Activated CD8-positive, alpha-beta memory T cell treated with anti-CD3 and anti-CD28 coated beads, Interleukin-2, amount 50 U/mL, for 4 hours (primary cell): ENCODE measurements around the gene NRARP.

Experiments
- DNase-seq: peaks from one replicate; pipeline ENCODE4 v3.0.0-alpha.2; 2020

The NRARP gene

DNA sequence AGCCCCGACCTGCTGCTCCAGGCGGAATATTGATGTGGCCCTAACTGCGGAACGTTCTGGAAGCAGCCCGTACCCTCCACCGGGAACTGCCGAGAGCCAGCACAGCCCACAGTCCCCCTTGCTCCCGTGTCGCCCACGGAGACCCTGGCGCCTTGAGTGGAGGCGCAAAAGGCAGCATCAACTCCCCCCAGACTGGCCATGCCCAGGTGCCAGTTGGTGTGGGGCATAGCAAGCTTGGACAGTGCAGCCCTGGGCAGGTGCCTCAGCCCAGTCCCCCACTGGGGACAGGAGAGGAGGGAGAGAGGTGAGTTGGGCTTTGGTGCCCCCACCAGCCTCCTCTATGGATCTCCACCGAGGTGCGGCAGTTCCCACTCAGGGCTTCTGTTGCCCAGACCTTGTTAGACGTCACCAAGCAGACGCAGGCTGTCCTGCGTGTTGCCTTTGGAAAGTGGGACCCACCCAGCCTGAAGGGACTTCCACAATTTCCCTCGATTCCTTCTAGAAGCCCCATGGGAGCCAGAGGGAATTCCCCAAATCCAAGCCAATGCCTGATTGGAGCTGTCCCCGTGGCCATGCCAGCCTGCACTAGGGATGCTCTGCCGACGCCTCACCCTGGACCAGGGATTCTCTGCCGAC is 19.8 kb upstream of the NRARP start:
- DNase-seq, result no peak

DNA sequence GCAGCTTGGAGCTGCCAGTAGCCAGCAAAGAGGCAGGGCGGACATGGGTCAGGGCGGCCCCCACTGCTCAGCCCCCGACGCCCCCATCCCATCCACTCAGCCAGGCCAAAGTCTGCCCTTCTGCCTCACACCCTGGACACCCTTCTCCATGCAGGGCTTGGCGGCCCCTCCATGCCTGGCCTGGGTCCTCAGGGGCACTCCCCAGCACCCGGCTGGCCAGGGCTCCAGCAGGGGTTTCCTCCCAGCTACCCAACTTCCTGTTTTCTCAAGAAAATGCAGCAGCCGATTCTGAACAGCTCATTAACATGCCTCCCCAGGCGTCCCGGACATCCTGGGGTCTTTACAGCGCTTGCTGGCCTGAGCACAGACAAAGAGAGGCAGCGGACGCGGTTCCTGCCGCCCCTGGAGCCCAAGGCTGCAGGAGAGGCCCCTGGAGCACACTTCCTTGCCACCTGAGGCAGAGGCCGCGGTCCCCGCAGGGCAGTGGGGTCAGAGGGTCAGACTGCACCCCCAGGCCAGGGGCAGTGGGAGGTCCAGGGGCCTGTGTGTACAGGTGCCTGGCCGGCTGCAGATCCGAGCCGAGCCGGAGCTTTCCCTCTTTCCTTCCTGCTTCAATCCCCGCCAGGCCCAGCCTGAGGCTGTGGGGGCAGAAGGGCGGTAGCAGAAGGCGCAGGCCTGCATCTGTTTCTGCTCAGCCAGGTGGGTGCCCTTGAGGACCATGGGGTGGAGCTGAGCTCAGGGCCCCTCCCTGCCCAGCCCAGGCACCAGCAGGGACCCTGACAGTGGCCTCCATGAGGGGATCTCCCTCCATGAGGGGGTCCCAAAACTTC is 18.7 kb upstream of the NRARP start:
- peak; percentile 17 for DNase-seq

DNA sequence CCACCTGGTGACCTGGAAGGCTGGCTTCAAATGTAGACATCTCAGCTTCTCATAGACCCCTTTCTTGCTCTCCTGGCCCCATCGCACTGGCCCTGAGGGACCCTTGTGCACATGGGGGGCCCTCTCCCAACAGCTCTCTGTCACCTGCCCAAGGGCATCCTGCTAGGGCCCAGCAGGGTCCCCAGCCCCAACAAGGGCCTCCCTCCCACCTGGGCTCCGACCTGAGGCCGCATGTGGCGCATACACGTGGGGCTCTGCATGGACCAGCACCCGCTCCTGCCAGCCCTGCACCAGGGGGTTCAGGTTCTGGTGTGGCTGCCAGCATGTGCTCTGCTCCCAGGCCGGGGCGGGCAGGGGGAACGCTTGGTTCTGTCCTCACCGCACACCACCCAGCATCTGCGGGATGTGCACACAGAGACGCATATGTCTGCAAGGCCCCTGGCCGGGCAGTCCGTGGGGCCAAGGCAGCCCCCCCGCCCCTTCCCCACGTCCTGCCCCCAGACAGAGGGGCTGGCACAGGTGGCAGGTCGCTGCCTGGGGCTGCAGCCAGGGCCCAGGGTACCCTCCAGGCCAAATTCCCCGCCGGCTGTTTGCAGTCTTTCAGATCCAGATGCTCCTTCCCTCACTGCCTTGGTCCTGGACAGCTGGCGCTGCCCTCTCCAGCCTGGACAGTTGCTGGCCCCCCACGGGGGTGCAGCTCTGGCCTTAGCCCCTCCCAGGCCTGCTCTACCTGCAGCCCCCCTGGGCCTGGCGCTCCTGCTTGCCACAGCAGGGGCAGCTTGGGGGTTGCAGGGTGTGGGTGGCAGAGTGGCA is 17.9 kb upstream of the NRARP start:
- no peak for DNase-seq

DNA sequence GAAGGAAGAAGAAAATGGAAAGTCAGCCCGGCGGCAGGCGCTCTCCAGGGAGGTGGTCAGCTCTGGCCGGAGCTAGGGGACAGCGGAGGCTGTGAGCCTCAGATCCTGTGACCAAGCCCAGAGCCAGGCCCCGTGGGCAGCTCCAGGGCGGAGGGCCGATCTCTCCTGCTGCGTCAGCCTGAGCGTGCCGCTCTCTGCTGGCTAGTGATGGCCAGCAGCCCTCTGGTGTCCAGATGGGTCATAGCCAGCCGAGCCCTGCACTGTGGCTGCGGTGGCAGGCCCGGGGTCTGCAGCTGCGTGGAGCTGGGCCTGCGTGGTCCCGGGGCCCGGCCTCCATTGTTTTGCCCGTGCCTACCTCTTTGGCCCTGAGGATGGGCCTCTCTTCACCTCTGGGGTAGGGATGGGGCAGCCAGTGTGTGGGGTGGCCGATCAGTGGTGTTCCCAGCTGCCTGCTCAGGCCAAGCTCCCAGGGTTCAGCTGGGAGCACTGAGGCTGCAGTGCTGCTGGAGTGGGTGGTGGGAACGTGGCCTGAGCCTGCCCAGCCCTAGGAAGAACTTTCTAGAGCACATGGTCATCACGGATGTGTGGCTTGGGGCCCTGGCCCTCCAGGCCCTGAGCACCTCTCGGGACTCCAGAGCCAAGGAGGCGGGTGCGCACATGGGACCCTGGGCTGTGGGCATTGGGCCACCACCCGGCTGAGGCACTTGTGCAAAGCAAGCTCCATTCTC is 17.1 kb upstream of the NRARP start:
- no peak for DNase-seq

DNA sequence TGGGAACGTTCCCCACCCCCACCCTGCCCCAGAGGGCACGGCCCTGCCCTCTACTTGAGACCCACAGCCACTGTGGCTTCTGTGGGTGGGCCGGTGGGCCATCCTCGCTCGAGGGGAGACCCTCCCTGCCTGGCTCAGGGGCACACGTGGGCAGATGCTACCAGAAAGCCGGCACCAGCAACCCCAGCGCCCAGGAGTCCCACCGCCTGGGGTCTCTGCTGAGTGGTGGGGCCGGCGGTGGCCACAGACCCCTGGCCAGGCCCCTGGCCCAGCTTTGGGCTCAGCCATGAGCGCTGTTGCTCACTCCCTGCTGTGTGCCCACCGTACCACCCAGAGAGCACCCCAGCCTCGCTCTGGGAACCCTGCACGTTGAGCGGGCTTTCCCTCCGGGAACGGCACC is 16.5 kb upstream of the NRARP start:
- DNase-seq, result no peak

DNA sequence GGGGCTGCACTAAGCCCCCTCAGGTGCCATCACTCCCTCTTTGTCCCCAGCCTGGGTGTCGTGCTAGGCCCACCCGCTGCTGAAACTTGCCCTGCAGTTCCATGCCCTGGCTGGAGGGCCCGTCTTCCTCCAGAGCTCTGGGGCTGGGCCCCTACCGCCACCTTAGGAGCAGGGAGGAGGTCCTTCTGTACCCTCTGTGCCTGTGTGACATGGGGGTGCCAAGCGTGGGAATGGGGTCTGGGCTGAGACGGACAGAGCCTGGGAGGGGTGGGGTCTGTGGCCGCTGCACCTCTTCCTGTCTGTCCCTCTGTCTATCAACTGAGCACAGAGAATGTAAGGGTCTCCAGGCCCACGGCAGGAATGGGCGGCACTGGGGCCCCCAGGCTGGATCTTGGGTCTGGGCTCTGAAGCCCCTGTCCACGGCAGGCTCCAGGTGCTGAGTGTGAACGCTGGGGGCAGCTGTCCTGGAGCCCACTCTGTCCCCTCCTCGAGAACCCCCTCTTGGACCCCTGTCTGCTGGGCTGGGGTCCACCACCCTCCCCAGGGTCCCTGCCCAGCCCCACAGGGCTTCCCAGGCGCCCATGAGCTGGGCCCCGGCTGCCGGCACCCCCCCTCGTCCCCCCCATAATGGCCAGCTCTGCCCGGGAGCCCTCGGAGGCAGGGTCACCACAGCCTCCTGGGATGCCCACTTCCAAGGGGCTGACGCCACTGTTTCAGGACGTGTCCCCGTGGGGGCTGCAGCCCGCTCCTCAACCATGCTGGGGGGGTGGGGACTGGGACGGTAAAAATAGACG is 15.8 kb upstream of the NRARP start:
- no peak for DNase-seq

DNA sequence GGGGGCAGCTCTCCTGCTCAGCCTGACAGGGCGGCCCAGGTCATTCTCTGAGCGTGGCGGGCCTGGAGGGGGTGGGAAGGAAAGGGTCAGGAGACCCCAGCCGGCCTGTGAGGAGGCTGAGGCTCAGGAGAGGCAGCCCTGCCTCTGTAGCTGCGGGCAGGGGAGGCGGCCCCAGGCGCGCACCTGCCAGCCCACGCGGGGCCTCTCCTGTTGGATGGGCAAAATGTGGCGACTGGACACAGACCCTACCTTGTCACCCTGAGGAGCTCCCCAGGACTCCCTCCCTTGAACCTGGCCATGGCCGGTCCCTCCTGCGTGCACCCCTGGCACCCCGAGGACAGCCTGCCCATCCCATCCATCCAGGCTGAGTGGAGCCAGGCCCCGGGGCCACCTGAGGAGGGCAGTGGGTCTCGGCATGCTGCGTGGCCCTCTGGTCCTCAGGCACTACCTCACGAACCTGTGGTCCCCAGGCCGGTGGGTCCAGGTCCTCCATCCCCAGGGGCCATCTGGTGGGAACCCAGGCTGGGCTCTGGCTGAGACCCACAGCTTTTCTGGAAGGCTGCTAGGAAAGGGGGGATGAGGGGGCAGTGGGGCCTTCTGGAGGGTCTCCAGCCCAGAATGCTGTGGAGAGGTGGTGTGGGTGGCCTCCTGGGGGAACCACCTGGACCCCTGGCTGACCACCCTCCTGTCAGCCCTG is 15.1 kb upstream of the NRARP start:
- DNase-seq, result peak; percentile 13

DNA sequence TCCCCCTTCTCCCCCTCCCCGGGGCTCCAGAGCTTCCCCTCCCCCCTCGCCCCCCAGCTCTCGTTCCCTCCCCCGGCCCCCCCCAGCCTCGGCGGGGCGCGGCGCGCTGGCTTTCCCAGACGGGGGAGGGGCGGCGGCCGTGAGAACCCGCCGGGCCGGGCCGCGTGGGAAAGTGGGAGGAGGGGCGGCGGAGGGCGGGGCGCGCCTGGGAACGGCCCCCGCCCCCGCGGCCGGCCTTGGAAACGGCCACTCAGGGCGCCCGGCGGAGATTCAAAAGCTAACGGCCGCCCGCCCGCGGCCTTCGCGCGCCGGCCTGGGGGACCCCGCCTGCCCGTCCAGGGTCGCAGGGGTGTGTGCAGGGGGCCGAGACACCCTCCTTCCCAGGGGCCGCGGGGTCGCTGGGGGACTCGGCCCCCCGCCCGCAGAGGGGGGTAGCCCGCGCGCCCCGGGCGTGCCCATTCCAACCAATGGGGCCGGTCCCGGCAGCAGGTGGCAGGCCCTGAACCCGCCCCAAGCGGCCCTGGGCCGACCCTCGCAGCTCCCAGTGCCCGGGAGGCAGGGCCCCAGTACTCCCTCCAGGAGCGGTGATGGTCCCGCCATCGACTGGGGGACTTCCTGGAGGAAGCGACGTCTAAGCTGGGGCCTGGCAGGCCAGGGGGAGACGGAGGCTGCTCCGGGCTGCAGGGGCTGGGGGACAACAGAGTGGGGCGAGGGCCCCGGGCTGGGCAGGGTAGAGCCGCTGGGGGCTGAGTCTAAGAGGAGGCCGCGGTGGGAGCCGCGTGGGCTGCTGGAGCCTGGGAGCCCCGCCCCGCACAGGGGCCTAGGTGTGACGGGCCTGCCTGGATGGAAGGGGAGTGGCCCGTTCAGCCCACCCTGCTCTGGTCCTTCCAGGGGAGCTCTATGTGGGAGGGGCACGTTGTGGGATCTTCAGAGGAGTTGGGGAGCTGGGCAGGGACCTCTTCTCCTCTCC is 14.2 kb upstream of the NRARP start:
- DNase-seq, result peak; percentile 18

DNA sequence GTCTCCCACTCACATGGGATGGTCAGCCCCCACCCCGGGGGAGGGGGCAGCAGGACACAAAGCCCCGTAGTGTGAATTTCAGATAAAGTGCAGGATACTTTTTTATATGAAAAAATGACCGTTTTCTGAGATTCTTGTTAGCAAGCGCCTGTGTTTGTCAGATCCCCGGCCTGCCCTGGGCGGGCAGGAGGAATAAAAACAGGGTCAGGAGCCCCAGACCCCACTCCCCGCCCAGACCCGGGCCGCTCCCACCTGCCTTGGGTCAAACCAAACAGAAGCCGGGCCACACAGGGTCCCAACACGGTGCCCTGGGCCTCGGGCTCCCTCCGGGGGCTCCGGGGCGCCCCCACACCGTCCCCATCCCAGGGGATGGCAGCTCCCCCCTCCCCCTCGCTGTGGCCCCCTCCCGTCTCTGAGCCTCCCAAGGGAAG is 13.5 kb upstream of the NRARP start:
- peak; percentile 14 for DNase-seq

DNA sequence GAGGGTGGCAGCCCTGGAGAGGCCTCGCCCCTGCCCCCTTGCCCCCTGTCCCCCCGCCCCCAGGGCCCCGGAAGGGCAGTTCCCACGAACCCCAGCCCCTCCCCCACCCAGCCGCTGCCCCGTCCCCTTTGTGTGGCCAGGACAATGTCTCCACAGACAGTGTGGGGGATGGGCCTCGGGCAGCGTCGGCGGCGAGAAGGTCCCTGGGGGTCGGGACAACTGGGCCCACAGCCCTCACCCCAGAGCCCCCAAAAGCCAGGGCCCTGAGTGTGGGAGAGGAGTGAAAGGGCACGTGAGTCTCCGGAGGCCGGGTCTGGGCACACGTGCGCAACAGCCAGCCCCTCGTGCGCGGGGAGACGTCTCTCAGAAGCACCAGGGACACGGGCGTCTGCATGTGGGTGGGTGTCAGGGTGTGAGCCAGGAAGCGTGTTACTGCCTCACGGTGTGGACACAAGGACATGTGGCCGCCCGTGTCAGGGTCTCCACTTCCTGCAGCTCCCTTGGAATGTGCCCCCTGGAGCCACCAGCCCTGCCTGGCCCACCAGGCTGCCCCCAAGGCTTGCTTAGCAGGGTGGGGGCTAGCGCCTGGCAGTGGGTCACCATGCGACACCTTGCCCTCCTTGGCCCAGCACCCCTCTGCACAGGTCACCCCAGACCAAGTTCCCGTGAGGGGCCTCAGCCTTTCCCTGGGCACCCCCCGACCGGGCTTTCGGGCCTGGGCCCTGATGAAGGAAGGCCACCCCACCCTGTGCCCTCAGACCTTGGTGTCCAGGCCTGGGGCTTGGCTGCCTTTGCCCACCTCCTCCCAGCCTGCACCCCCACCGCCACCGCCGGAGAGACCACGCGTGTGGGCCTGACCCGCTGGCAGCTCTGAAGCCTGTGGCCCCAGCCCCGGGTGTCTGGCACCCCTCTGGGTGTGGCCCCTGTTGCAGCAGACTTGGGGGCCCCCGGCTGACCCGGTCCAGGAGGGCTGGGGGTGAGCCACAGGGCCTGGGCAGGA is 12.8 kb upstream of the NRARP start:
- DNase-seq, result peak; percentile 16

DNA sequence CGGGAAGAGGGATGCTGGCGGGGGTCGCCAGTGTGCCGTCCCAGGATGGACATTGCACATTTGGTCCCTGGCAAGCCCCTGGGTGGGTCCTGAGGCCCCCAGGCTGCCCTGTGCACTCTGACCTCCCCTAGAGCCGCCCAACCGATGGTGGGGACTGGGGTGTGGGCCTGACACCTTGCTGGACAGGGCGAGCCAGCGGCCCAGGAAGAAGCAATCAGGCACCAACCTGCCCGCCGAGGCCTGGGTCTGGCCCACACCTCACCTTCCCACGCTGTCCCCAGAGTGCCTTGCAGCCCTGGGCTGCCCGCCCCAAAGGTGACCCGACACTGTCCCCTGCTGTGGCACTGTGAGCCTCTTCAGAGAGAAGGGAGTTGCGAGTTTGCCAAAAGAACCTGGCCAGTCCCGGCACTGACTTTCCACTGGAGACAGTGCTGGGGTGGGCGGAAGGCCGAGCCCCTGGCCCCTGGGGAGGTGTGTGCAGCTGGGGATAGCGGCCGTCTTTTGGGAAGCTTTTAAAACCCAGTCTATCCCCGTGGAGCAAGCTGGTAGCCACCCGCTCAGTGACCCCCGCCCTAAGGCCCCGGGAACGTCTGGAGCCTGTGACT is 12.0 kb upstream of the NRARP start:
- DNase-seq, result no peak

DNA sequence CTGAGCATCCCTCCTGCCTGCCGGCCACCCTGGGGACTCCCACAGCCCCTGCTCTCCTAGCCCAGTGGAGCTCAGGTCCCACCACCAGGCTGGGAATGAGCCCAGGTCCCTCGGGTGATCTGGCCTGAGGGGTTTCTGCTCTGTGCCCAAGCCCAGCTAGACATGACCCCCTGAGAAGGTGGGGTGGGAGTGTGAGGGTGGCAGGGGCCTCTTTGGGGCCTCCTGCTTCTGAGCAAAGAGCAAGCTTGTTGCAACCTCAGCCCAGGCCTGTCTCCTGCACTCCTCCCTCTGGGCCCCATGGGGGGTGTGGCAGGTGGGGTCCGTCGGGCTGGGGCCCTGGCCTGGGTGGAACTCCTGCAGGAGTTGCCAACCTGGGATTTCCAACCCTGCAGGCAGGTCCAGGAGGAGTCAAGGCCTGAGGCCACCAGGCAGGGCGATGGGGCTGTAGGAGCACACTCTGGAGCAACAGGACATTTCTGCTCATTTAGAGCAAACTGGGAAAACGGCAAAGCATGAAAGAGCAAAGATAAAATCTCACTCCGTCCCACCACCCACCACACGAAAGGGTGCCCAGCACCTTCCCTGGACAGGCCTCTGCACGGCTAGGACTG is 11.4 kb upstream of the NRARP start:
- DNase-seq, result no peak

DNA sequence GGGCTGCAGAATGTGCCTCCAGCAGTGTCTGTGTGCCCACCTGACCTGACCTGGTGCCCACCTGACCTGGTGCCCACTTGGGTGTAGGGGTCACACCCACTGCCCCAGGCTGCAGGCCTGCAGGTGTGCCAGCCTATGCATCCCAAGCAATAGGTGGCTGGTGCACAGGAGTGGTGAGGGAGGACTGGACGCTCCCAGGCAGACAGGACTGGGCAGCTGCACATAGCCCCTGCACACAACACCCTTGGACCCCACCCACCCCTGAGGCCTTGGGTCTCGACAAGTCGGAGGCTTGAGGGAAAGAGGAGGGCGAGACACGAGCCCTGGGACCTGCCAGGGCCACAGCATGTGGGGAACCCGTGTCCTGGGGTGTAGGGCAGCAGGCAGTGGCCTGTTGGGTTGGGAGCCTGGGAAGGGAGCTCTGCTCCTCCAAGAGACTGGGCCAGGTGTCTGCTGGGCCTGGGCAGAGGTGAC is 10.8 kb upstream of the NRARP start:
- DNase-seq, result no peak

DNA sequence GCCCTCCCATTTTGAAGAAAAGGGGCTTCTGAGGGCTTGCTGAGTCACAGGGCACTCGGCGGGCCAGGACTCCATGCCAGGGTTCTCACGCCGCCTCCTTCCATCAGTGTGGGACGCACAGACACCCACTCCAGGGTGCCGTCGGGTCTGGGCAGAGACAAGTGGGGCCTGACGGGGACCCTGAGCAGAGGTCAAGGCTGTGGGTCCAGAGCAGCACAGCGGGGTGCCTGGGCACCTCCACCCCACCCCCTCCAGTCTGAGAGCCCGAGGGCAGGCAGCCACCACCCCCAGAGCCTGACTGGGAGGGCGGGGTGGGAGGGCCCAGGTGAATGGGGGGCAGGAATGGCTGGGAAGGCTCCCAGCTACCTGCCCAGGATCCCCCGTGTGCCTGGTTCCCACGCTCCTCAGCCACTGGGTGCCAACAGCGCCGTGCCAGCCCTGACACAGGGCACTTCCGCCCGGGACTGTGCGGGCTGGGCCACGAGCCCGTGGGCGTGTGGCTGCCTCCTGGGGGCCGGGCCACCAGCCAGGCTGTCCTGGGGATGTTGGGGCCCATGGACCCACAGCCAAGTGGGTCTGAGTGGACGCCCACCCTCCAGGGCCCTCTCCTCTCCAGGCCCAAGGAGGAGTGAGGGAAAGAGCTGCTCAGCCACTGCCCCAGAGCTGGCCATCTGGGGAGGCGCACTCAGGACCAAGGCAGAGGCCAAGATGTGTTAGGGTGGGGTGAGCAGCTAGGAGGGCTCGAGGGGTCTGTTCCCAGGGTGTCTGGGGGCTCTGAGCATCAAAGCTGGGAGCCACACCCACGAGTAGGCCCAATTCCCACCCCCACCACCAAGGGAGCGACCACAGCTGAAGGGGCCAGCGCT is 10.1 kb upstream of the NRARP start:
- no peak for DNase-seq

DNA sequence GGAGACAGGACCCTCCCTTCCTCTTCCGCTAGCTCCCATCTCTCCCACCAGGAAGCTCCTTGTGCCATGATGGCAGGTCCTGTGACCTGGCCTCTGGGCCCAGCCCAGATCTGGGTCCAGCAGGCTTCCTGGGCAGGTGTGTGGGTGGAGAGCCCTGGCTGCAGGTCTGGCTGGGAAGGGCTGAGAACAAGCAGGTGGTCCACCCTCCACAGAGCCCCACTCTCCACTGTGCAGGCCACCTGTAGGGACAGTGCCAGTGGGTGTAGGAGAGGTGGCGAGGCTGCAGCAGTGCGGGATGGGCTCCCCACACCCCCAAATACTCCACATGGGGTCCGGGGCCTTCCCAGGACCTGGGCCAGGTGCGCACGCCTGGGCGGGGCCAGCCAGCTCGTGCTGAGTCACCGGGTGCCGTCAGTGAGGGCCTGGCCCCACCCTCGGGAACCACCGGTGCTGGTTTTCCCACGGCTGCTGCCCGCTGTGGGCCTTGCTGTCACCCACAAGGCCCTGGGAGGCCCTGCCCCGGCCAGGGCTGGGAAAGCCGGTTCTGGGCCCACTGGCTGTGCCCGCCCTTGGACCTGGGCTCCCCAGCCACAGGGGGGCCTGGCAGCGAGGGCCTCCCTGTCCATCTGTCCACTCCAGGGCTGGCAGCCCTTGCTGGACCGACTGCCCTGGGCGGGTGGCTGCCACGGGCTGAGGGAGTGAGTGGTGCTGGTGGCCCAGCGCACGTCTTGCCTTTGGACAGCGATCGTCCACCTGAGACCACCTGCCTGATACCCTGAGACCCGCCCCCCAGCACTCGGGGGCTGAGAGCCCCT is 9.3 kb upstream of the NRARP start:
- DNase-seq, result peak; percentile 44
